GM20431 (cell line): ENCODE data around the gene RNF41.
"Not testable (repeated sequence)": the region's sequence is repeated elsewhere in the genome, so short reads cannot be mapped to it uniquely, and the experiment has no call there.

Experiments used
- in situ Hi-C: fragments of 300-500 bp; cut with MseI, MboI; formaldehyde crosslinking; loops from one replicate; pipeline ENCODE4 v1.15.0; 2020; ENCODE audit warnings: low sequenced_read_pairs; ENCODE audit not compliant: unreplicated experiment

RNF41 gene

DNA sequence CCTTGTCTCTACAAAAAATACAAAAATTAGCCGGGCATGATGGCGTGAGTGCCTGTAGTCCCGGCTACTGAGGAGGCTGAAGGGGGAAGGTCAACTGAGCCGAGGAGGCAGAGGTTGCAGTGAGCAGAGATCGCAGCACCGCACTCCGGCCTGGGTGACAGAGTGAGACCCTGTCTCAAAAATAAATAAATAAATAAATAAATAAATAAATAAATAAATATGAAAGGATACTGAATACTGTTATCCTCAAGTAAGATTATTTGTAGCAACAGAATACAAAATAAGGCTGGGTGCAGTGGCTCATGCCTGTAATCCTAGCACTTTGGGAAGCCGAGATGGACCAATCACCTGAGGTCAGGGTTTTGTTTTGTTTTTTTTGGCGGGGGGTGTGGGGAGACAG is 1.9 kb downstream of the RNF41 start:
- in situ Hi-C loops = no loop called here

DNA sequence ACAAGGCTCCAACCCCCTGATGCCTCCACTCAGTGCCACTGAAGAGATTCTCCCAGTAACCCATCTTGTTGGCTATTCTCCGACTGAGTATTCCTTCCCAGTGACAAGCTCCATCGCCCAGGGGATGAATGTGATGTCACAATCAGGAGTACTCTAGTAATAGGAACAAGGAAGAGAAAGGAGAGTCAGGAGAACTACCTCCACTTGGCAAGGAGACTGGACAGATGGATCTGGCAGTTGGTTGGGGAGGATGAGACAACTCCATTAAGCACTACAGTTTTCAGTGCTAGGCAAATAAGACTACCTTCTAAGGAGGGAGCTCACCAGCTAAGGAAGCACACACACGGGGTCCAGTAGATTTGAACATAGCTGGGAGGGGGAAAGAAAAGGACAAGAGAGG is 5.3 kb downstream of the RNF41 start:
- in situ Hi-C loops = no loop called here

GRCh38 chr12:56213878-56214277 is 7.8 kb downstream of the RNF41 start:
- in situ Hi-C loops = no loop called here

DNA sequence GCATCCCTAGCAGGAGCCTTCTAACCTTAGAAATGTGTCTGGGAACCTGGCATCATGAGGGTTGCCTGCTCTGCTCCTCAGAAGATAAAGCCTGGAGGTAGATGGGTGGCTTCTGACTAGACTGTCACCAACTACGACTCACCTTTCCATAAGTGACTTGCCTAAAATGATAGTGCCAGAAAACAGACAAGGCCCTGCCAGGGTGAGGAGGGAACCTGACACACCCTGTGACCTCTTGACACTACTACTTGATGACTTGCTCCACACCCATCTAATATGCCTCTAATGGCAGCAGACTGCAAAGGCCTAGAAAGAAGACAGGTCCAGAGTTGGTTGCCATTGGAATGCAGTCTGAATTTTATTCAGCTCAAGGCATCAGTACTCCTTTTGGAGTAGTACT is 9.4 kb downstream of the RNF41 start:
- in situ Hi-C loops = no loop called here

DNA sequence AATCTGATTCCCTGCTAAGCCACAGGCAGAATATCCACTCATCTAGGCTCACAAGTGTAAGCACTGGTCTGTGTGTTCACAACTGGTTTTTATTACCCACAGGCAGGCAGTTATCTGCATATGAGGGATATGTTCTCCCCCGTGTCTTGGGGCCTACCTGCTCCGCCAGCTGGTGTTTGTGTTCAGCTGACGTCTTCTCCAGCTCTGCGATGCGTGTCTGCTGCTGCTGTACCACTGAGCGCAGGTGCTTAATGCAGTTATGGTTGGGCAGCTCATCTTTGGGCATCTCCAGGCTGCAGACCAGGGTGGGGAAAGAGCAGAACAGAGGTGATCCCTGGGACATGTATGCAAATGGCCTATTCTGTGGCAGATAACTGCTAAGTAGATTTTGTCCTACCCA is 13.7 kb downstream of the RNF41 start:
- in situ Hi-C loops = no loop called here

DNA sequence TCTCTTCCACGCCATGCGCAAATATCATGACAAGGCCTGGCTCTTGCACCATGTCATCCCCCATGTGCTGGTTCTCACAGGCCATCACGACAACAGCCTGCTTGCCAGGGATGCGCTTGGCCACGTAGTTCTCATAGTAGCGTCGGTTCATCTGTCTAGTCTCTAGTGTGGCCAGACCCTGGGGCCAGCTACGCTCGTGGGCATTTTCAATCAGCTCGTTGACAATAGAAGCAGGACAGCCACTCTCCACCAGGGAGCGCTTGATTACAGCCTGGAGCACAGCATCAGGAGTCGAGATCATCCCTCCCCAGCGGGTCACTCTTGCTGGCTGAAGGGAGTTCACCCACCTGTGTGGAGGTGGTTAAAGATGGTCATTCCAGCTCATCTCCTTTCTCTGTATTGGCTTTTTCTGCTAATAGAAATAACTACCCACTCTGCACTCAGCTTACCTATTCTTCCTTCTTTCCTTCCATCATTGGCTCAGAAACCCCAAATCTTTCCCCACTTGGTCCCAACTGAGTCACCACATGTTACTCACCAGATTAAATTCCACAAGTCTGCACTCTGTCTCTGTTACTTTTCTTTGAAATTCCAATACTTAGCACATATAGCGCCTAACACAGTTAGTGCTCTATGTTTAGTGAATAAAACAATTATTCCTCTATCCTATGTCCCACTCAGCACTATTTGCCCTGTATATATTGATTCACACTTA is 15.1 kb downstream of the RNF41 start:
- in situ Hi-C loops = no loop called here

DNA sequence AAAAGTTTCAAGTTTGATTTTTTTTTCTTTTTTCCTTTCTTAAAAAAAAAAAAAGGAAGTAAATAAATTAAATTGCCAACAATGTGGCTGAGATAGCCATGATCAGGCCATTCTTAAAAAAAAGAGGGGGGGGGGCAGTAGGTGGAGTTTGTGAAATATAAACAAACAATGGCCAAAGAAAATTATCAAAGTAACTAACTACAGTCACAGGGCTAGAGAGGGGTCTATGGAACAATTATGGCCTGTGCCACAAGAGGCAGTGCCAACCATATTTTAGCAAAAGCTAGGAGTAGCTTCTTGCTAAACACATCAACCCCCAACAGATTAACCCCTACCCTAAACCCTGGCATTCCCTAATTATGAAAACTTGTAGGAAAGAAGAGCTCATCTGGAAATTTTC is 16.3 kb downstream of the RNF41 start:
- in situ Hi-C loops = no loop called here

DNA sequence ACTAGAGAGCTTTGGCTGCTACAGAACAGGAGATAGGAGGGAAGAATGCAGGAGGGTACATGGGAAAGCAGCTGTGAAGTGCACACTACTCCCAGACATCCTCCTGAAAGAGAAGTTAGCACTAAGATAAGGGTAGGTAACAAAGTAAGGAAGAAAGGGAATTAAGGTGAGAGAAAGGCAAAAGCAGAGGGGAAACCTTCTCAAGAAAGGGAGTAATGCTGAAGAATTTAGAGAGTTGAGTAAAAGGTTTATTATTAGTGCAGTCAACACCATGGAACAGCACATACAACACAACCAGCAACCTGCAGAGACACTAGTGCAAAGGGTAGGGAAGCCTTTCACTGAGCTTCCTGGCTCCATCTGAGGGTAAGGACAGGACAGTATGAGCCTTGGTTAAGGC is 17.4 kb downstream of the RNF41 start:
- in situ Hi-C loops = no loop called here

DNA sequence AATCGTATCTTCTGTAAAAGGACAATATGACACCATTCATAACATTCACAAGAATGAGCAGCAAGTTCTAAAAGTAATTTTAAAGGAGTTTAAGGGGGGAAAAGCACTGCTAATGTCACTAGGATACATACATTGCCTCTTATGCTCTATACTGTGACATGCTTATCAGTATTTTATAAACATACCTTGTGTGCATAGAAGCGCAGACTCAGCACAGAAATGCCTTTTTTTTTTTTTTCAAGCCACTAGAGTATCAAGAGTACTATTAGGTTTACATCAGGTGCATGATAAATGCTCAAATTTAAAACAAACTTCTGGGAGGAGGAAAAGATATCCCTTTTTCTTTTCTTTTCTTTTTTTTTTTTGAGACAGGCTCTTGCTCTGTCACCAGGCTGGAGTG is 18.9 kb downstream of the RNF41 start:
- in situ Hi-C loops = no loop called here

DNA sequence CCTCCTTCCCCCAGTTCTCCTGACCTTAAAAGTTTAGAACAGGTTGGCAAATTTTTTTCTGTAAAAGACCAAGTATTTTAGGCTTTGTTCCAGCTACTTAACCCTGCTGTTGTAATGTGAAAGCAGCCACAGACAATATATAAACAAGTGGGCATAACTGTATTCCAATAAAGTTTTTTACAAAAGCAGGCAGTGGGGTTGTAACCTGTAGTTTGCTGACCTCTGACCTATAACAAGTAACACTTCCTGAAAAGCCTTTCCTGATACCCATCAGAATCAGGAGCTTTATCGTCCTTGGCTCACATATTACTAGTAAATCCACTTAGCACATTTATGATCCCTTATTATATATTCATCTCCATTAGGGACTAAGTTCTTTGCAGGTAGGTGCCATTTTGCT is 19.4 kb downstream of the RNF41 start:
- in situ Hi-C loops = no loop called here

GRCh38 chr12:56198836-56199235 is 22.9 kb downstream of the RNF41 start:
- in situ Hi-C loops = no loop called here

- in situ Hi-C loops = no loop called here
Observed at GRCh38 chr12:56197921-56198635, 23.6 kb downstream of the RNF41 start.

GRCh38 chr12:56196818-56197550 is 24.7 kb downstream of the RNF41 start:
- in situ Hi-C loops = not testable (repeated sequence)

DNA sequence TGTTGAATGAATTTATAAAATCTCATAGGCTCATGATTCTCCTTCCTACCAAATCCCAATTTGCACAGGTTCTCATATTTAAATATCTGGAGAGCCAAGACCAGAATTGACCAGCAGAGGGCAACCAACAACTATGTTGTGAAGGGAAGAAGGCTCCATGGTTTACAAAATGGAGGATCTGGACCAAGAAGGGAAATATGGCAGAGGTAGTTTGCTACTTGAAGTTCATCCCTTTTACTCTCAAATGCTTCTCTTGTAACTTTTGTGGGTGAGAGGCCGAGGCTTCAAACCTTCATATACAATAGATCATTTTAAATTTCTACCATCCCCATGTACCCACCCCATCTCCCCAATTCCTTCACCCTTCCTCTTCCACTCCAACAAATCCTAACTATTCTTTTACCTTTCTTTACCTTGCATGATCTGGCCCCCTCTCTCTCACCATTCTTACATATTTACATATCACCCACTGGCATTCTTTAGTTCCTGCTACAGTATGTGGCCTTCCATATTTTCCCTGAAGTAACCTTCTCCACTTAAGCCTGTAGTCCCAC is 28.6 kb downstream of the RNF41 start:
- in situ Hi-C loops = no loop called here

- in situ Hi-C loops = no loop called here
Observed at GRCh38 chr12:56192582-56192981, 29.1 kb downstream of the RNF41 start.

DNA sequence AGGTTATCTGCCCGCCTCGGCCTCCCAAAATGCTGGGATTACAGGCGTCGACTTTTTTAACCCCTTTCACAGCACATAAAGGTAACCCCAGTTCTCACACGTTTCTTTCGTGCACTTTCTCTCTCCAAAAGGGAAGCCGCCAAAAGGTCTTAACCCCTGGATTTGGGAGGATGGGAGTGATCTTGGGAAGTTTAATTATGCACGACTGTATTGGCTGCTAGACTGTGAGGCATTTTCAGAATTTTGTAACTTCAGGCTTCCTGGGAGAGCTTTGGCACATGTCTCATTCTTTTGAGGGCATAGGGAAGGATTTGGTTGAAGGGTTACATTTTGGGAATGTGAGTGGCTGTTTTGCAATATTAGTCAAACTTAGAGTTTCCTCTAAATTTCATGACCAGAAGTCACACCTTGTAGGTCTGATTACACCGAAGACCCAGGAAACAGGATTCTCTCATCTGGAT is 31.0 kb downstream of the RNF41 start:
- in situ Hi-C loops = no loop called here

DNA sequence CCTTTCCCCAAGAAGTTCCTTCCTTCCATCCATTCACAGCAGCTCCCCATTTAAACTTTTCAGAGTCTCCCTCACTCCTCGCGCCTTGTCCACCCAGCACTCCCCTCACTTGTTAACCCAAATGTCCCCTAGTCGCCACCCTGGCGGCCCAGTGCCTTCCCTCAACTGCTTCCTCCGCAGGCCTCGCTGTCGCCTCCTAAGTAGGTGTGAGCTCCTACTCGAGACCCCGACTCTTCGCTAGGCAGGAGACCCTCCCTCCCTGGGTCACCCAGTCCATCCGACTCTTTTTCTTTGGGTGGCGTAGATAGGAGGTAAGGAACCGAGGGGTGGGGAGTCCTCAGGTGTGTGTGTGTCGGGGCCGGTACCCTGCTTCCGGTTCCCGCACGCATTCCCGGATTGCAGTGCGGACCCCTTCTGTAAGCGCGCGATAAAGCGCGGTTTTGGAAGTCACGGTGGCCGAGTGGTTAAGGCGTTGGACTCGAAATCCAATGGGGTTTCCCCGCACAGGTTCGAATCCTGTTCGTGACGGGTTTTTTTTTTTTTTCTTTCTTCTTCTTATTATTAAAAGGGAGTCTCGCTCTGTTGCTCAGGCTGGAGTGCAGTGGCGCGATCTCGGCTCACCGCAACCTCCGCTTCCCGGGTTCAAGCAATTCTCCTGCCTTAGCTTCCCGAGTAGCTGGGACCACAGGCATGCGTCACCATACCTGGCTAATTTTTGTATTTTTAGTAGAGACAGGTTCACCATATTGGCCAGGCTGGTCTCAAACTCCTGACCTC is 31.6 kb downstream of the RNF41 start:
- in situ Hi-C loops = no loop called here

- in situ Hi-C loops = no loop called here
Observed at GRCh38 chr12:56189099-56189917, 32.4 kb downstream of the RNF41 start, which contains the start of gene SMARCC2. TSS of gene SMARCC2 (minus strand) at chr12:56189483. CDS start at chr12:56189461, 22 bp downstream.

DNA sequence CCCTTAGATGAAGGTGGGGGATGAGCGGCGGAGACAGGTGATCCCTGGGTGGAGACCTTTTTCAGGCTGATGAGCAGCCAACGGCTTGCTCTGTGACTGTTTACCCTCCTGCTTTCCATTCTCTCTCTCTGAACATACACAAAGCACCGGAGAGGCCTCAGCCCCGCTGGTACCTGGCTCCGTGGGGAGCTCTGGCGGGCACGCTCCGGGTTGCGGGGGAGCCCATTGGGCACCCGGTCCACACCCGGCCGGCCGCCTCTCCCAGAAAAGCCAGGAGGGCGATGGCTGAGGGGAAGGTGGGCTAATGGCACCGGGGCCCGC is 33.0 kb downstream of the RNF41 start:
- in situ Hi-C loops = no loop called here
